CD4-positive, alpha-beta T cell treated with Interleukin-4 for 4 hours (primary cell): ENCODE data around the gene AUTS2.

ENCODE experiments used
- DNase-seq: peaks from one replicate; pipeline ENCODE4 v3.0.0-alpha.2; 2020

Gene AUTS2

GRCh38 chr7:70497793-70498192 lies 899.5 kb downstream of the AUTS2 start:
- no peak for DNase-seq

GRCh38 chr7:70498232-70498992 lies 900.1 kb downstream of the AUTS2 start:
- no peak for DNase-seq

- no peak for DNase-seq
These were observed 902.0 kb downstream of the AUTS2 start for GRCh38 chr7:70500261-70500660.

- no peak for DNase-seq
These were observed 904.0 kb downstream of the AUTS2 start for GRCh38 chr7:70502117-70502863.

GRCh38 chr7:70504254-70504653 lies 906.0 kb downstream of the AUTS2 start:
- DNase-seq = no peak

- no peak for DNase-seq
These were observed 907.2 kb downstream of the AUTS2 start for GRCh38 chr7:70505468-70505867.

GRCh38 chr7:70505886-70506285 lies 907.6 kb downstream of the AUTS2 start:
- DNase-seq = no peak

- DNase-seq = no peak
These were observed 908.2 kb downstream of the AUTS2 start for GRCh38 chr7:70506434-70506833.

- no peak for DNase-seq
These were observed 913.9 kb downstream of the AUTS2 start for GRCh38 chr7:70512144-70512543.

- no peak for DNase-seq
These were observed 914.5 kb downstream of the AUTS2 start for GRCh38 chr7:70512761-70513160.

- DNase-seq = no peak
These were observed 922.3 kb downstream of the AUTS2 start for GRCh38 chr7:70520611-70521010.

- DNase-seq = no peak
These were observed 925.1 kb downstream of the AUTS2 start for GRCh38 chr7:70523249-70523988.

- DNase-seq = no peak
These were observed 925.7 kb downstream of the AUTS2 start for GRCh38 chr7:70523989-70524351.

GRCh38 chr7:70525991-70526390 lies 927.7 kb downstream of the AUTS2 start:
- DNase-seq = no peak

- DNase-seq = no peak
These were observed 929.3 kb downstream of the AUTS2 start for GRCh38 chr7:70527520-70528115.

GRCh38 chr7:70529436-70529835 lies 931.2 kb downstream of the AUTS2 start:
- DNase-seq = no peak

GRCh38 chr7:70529914-70530585 lies 931.8 kb downstream of the AUTS2 start:
- no peak for DNase-seq

- DNase-seq = no peak
These were observed 935.3 kb downstream of the AUTS2 start for GRCh38 chr7:70533614-70534013.

GRCh38 chr7:70539205-70539604 lies 940.9 kb downstream of the AUTS2 start:
- no peak for DNase-seq

GRCh38 chr7:70539617-70540016 lies 941.3 kb downstream of the AUTS2 start:
- DNase-seq = no peak

- no peak for DNase-seq
These were observed 942.4 kb downstream of the AUTS2 start for GRCh38 chr7:70540641-70541040.

- no peak for DNase-seq
These were observed 944.6 kb downstream of the AUTS2 start for GRCh38 chr7:70542750-70543376.
